Gastrocnemius medialis (tissue), 4 donors: Measurements from ENCODE around the gene MLF1.

Experiments
- POLR2A ChIP-seq, 2 donors: fragments of 450-650 bp; IDR thresholded peaks; one replicate each; pipeline ENCODE4 v1.6.1; 2017; ENCODE audit warnings: antibody characterized with exemption in 2 of 2, mild to moderate bottlenecking in 2 of 2, moderate library complexity in 2 of 2
- TF ChIP-seq, protein P1 (sequence below), 5 experiments: fragments of 450-650 bp in 3 of 5; fragments of 200-600 bp in 2 of 5; sonication (generic) in 2 of 5; IDR thresholded peaks in 4 of 5; conservative IDR thresholded peaks in 1 of 5; 1 replicate in 4 of 5; 2 replicates in 1 of 5; pipeline ENCODE4 v1.5.1; 2016 to 2019; ENCODE audit warnings: antibody characterized with exemption in 5 of 5, mild to moderate bottlenecking in 3 of 5, moderate library complexity in 3 of 5

- TF ChIP-seq, protein P1, sequence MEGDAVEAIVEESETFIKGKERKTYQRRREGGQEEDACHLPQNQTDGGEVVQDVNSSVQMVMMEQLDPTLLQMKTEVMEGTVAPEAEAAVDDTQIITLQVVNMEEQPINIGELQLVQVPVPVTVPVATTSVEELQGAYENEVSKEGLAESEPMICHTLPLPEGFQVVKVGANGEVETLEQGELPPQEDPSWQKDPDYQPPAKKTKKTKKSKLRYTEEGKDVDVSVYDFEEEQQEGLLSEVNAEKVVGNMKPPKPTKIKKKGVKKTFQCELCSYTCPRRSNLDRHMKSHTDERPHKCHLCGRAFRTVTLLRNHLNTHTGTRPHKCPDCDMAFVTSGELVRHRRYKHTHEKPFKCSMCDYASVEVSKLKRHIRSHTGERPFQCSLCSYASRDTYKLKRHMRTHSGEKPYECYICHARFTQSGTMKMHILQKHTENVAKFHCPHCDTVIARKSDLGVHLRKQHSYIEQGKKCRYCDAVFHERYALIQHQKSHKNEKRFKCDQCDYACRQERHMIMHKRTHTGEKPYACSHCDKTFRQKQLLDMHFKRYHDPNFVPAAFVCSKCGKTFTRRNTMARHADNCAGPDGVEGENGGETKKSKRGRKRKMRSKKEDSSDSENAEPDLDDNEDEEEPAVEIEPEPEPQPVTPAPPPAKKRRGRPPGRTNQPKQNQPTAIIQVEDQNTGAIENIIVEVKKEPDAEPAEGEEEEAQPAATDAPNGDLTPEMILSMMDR (IDR thresholded peaks at IDR 0.05 in 4 of 5, conservative IDR thresholded peaks at IDR 0.05 in 1 of 5), result no peak
- TF ChIP-seq POLR2A (IDR thresholded peaks at IDR 0.05), result no peak
Measured at GRCh38 chr3:158552124-158552523, 18.9 kb upstream of the MLF1 start.
